Stimulated activated CD8-positive, alpha-beta memory T cell treated with anti-CD3 and anti-CD28 coated beads, Interleukin-15, amount 100 ng/mL, for 24 hours (primary cell): ENCODE results near the gene GCHFR.

Source experiments
- DNase-seq: peaks from one replicate; pipeline ENCODE4 v3.0.0-alpha.2; 2020; ENCODE audit warnings: low read depth

GCHFR gene

GRCh38 chr15:40754883-40755811 is 8.7 kb upstream of the GCHFR start, which contains the start of gene RMDN3:
TSS of gene RMDN3 (minus strand) at chr15:40755254. CDS start at chr15:40754783, 471 bp downstream.
- peak; percentile 82 for DNase-seq

GRCh38 chr15:40755812-40756208 is 8.1 kb upstream of the GCHFR start:
- no peak for DNase-seq

GRCh38 chr15:40756938-40757337 is 6.9 kb upstream of the GCHFR start:
- no peak for DNase-seq

- DNase-seq: no peak
These were observed 3.9 kb upstream of the GCHFR start for GRCh38 chr15:40759961-40760360.

GRCh38 chr15:40762919-40763800 is 708 bp upstream of the GCHFR start:
- DNase-seq: no peak

GRCh38 chr15:40764629-40765103 is 798 bp downstream of the GCHFR start:
- DNase-seq: no peak

GRCh38 chr15:40766194-40766815 is 2.4 kb downstream of the GCHFR start:
- DNase-seq: no peak

GRCh38 chr15:40766906-40767837 is 3.3 kb downstream of the GCHFR start:
- DNase-seq: no peak

- DNase-seq: no peak
These were observed 4.1 kb downstream of the GCHFR start for GRCh38 chr15:40767838-40768500.

- DNase-seq: no peak
These were observed 4.8 kb downstream of the GCHFR start for GRCh38 chr15:40768521-40769273.

GRCh38 chr15:40769274-40770146 is 5.6 kb downstream of the GCHFR start, which contains the start of gene C15orf62:
TSS of gene C15orf62 (plus strand) at chr15:40769980. CDS start at chr15:40770496, 516 bp downstream.
- no peak for DNase-seq

GRCh38 chr15:40770147-40770721 is 6.4 kb downstream of the GCHFR start:
- no peak for DNase-seq

- DNase-seq: no peak
These were observed 7.4 kb downstream of the GCHFR start for GRCh38 chr15:40771242-40771641.

GRCh38 chr15:40772014-40772413 is 8.1 kb downstream of the GCHFR start:
- DNase-seq: no peak

- DNase-seq: no peak
These were observed 9.6 kb downstream of the GCHFR start for GRCh38 chr15:40773496-40773895.

GRCh38 chr15:40773902-40774301 is 10.0 kb downstream of the GCHFR start:
- DNase-seq: no peak

- no peak for DNase-seq
These were observed 11.1 kb downstream of the GCHFR start for GRCh38 chr15:40775007-40775406.
